Endothelial cell of umbilical vein (primary cell): ENCODE results near the gene ELOVL1.

Experiments
- CTCF ChIP-seq, 2 donors: IDR thresholded peaks; 1 replicate in 1 of 2; 2 replicates in 1 of 2; pipeline ENCODE4 v1.5.1; 2011; ENCODE audit warnings: low read length in 2 of 2, mild to moderate bottlenecking in 2 of 2, moderate library complexity in 2 of 2, control low read depth in 1 of 2, inconsistent platforms in 1 of 2, low read depth in 1 of 2; ENCODE audit not compliant: insufficient read depth in 1 of 2; ENCODE audit errors: extremely low read depth in 1 of 2
- EZH2 ChIP-seq: IDR thresholded peaks from 2 replicates; pipeline ENCODE4 v1.6.1; 2012; ENCODE audit warnings: borderline replicate concordance, low read depth, mild to moderate bottlenecking, moderate library complexity, low read length, inconsistent platforms; ENCODE audit not compliant: severe bottlenecking
- JUN ChIP-seq: IDR thresholded peaks from 2 replicates; pipeline ENCODE4 v1.6.1; 2011; ENCODE audit warnings: borderline replicate concordance, low read depth; ENCODE audit not compliant: insufficient read length, insufficient read depth
- MAX ChIP-seq: IDR thresholded peaks from 2 replicates; pipeline ENCODE4 v1.6.1; 2011; ENCODE audit not compliant: insufficient read depth, insufficient read length
- MYC ChIP-seq: IDR thresholded peaks from one replicate; pipeline ENCODE4 v1.6.1; 2011; ENCODE audit warnings: mild to moderate bottlenecking, low read depth, low read length
- POLR2A ChIP-seq: IDR thresholded peaks from 2 replicates; pipeline ENCODE4 v1.6.1; 2012; ENCODE audit warnings: low read depth, mild to moderate bottlenecking, control low read depth, low read length

- TF ChIP-seq CTCF (IDR thresholded peaks at IDR 0.05; ENCODE audit: extremely low read depth in 1 of 2, insufficient read depth in 1 of 2, low read depth in 1 of 2, low read length in 2 of 2) (peak; percentile 34 to 52), EZH2 (no peak), POLR2A (peak; percentile 59), JUN (no peak), MYC (no peak), MAX (no peak)
Observed at GRCh38 chr1:43358121-43358745, 9.6 kb downstream of the ELOVL1 start.
